Measurements from ENCODE around the gene ALOX5AP. TPM values are rescaled to one million over a fixed set of nuclear protein-coding genes. Genes with fewer than 3 reads are reported as not detected.

Gene ALOX5AP
- total and polyA plus RNA-seq, 2 experiments from 2014 or later = 0.66 TPM; not detected in 1

DNA sequence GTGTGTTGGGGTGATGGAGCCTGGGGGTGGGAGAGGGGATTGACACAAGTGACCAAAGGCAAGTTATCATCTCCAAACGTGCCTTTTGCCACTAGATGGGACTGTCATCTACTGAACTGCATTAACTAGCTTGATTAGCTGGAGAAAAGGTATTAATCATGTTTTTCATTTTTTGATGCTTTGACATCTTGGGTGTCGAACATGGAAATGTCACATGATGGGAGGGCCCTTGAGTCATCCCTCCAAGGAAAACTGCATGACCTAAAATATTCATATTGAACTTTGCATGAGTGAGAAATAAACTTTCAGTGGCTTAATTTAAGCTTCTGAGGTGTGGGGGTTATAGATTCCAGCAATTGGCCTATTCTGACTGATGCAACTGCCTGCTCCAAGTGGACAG is 73.3 kb downstream of the ALOX5AP start:
- Histone ChIP-seq H3K27ac (no peak overlapping the region), H3K36me3 (no peaks in the 10 kb centered on the region), H3K4me3 (no peak overlapping the region), H3K9me3 (ENCODE audit: low read depth) (no peaks in the 10 kb centered on the region), H3K27me3 (no peaks in the 10 kb centered on the region), H3K4me1 (ENCODE audit: low read depth) (peaks cover 11% of the 10 kb centered on the region)
- TF ChIP-seq, protein P1, sequence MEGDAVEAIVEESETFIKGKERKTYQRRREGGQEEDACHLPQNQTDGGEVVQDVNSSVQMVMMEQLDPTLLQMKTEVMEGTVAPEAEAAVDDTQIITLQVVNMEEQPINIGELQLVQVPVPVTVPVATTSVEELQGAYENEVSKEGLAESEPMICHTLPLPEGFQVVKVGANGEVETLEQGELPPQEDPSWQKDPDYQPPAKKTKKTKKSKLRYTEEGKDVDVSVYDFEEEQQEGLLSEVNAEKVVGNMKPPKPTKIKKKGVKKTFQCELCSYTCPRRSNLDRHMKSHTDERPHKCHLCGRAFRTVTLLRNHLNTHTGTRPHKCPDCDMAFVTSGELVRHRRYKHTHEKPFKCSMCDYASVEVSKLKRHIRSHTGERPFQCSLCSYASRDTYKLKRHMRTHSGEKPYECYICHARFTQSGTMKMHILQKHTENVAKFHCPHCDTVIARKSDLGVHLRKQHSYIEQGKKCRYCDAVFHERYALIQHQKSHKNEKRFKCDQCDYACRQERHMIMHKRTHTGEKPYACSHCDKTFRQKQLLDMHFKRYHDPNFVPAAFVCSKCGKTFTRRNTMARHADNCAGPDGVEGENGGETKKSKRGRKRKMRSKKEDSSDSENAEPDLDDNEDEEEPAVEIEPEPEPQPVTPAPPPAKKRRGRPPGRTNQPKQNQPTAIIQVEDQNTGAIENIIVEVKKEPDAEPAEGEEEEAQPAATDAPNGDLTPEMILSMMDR (IDR thresholded peaks at IDR 0.05; ENCODE audit: low read depth, low read length) = no peak
- no peak for DNase-seq (ENCODE audit: low read depth in 1 of 2, low spot score in 1 of 2)

- no peaks in the 10 kb centered on the region for H3K9me3 ChIP-seq (ENCODE audit: low read depth)
- TF ChIP-seq, protein P1 (IDR thresholded peaks at IDR 0.05; ENCODE audit: low read depth, low read length) = no peak
These were observed 74.4 kb downstream of the ALOX5AP start for GRCh38 chr13:30809787-30810186.

GRCh38 chr13:30810261-30810701 is 74.9 kb downstream of the ALOX5AP start:
- DNase-seq (ENCODE audit: low read depth in 1 of 2, low spot score in 1 of 2) = no peak
- Histone ChIP-seq H3K27me3 (no peaks in the 10 kb centered on the region), H3K4me3 (no peak overlapping the region), H3K36me3 (no peaks in the 10 kb centered on the region), H3K9me3 (ENCODE audit: low read depth) (no peaks in the 10 kb centered on the region), H3K4me1 (ENCODE audit: low read depth) (peaks cover 11% of the 10 kb centered on the region), H3K27ac (no peak overlapping the region)
- TF ChIP-seq, protein P1 (IDR thresholded peaks at IDR 0.05; ENCODE audit: low read depth, low read length) = no peak

More at GRCh38 chr13:30809787-30810186, 74.4 kb downstream of the ALOX5AP start:
- Histone ChIP-seq H3K4me1 (ENCODE audit: low read depth) (peaks cover 11% of the 10 kb centered on the region), H3K27ac (no peak overlapping the region), H3K27me3 (no peaks in the 10 kb centered on the region), H3K36me3 (no peaks in the 10 kb centered on the region), H3K4me3 (no peak overlapping the region)
- no peak for DNase-seq (ENCODE audit: low read depth in 1 of 2, low spot score in 1 of 2)

DNA sequence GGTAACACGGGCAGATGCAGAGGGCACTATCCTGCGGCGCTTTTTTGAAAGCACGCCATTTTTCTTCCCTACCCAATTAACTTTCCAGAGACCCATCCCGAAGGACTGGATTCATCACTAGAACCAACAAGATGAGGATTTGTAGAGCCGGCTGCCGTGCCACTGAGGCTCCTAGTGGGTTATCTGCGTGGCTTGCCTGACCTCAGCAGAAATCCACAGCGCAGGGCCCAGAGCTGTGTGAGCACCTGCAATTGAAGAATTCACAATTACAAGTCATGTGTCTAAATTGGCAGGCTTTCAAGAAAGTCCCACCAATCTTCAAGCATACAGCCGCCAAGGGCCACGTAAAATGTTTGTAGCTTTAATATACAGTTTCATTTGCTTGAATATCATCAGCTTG is 75.5 kb downstream of the ALOX5AP start:
- H3K9me3 ChIP-seq (ENCODE audit: low read depth) = no peaks in the 10 kb centered on the region
- H3K4me1 ChIP-seq (ENCODE audit: low read depth) = peaks cover 8% of the 10 kb centered on the region
- DNase-seq (ENCODE audit: low read depth in 1 of 2, low spot score in 1 of 2) = no peak
- TF ChIP-seq, protein P1 (IDR thresholded peaks at IDR 0.05; ENCODE audit: low read depth, low read length) = no peak
- H3K27ac ChIP-seq = no peak overlapping the region
- H3K4me3 ChIP-seq = no peak overlapping the region
- no peaks in the 10 kb centered on the region for H3K36me3 ChIP-seq
- no peaks in the 10 kb centered on the region for H3K27me3 ChIP-seq

Other genes starting within 250 kb of the ALOX5AP start
- gene USPL1, start 117.6 kb upstream of the ALOX5AP start, total RNA-seq = 15.6 and 19.6 TPM in 2 replicates
- gene USPL1, start 117.6 kb upstream of the ALOX5AP start, polyA plus RNA-seq = 13.9 and 14.2 TPM in 2 replicates
- 0.06 and 0.35 TPM in 2 replicates for gene MEDAG, start 170.7 kb downstream of the ALOX5AP start, total RNA-seq
- not detected in 2 replicates for gene MEDAG, start 170.7 kb downstream of the ALOX5AP start, polyA plus RNA-seq
- gene TEX26, start 197.1 kb downstream of the ALOX5AP start, total RNA-seq = not detected in 2 replicates
- not detected in 2 replicates for gene TEX26, start 197.1 kb downstream of the ALOX5AP start, polyA plus RNA-seq

Measured in cardiac muscle cell (in vitro differentiated cells and primary cell).